H1 (cell line): ENCODE results near the gene PTGES2. TPM values are rescaled to one million over a fixed set of nuclear protein-coding genes. Genes with fewer than 3 reads are reported as not detected.
A peak's percentile ranks its signal among the peaks of the same experiment; 100 is the strongest.

Experiments used
- CTCF ChIA-PET: fragments of 300-600 bp; sonication (Branson Sonifier 250); formaldehyde crosslinking; loops from one replicate; lab custom pipeline; 2021; ENCODE audit not compliant: partially characterized antibody; lab: Charles Lee
- POLR2A ChIA-PET: fragments of 300-600 bp; sonication (Branson Sonifier 250); formaldehyde crosslinking; loops from one replicate; lab custom pipeline; 2021; ENCODE audit warnings: inconsistent platforms; ENCODE audit not compliant: partially characterized antibody; lab: Charles Lee
- DNase-seq, 2 experiments: peaks; one replicate each; pipeline versions ENCODE4 v3.0.0 to v3.0.0-alpha.2; 2010 to 2022; ENCODE audit warnings: low spot score in 2 of 2, low read depth in 1 of 2, mixed read lengths in 1 of 2
- FAIRE-seq: peaks from 2 replicates; lab custom pipeline; 2011; peaks lifted over from hg19 to GRCh38; lab: Jason Lieb, UNC
- H2AFZ ChIP-seq: 2 replicates; pipeline ENCODE4 v1.8.1; 2012; ENCODE audit warnings: low read length, inconsistent platforms
- H2AK5ac ChIP-seq: 2 replicates; pipeline ENCODE4 v1.6.1; 2013; ENCODE audit warnings: low read depth, low read length
- H2BK120ac ChIP-seq: replicated peaks from 2 replicates; pipeline ENCODE3; 2013; ENCODE audit warnings: low read depth, low read length, inconsistent platforms
- H2BK12ac ChIP-seq: 2 replicates; pipeline ENCODE4 v1.6.1; 2013; ENCODE audit warnings: low read depth, low read length
- H2BK15ac ChIP-seq: 2 replicates; pipeline ENCODE4 v1.6.1; 2013; ENCODE audit warnings: low read length
- H2BK20ac ChIP-seq: 2 replicates; pipeline ENCODE4 v1.6.1; 2013; ENCODE audit warnings: low read length
- H2BK5ac ChIP-seq: 2 replicates; pipeline ENCODE4 v1.6.1; 2013; ENCODE audit warnings: low read depth, low read length
- H3K14ac ChIP-seq: 2 replicates; pipeline ENCODE4 v1.6.1; 2013; ENCODE audit warnings: inconsistent platforms; ENCODE audit not compliant: insufficient read length
- H3K18ac ChIP-seq: 2 replicates; pipeline ENCODE4 v1.6.1; 2013; ENCODE audit warnings: low read length; ENCODE audit errors: extremely low read depth
- H3K23ac ChIP-seq: 2 replicates; pipeline ENCODE4 v1.6.1; 2013; ENCODE audit warnings: inconsistent platforms; ENCODE audit not compliant: insufficient read length
- H3K23me2 ChIP-seq: 2 replicates; pipeline ENCODE4 v1.6.1; 2013; ENCODE audit warnings: low read depth, low read length
- H3K27ac ChIP-seq: 2 replicates; pipeline ENCODE4 v1.6.1; 2011; ENCODE audit warnings: low read depth, low read length, inconsistent platforms
- H3K27me3 ChIP-seq, 4 experiments: replicated peaks in 1 of 4; 1 replicate in 1 of 4; 2 replicates in 3 of 4; pipeline versions ENCODE4 v1.6.1 to v1.8.1; 2011 to 2013; ENCODE audit warnings: low read length in 3 of 4, mild to moderate bottlenecking in 3 of 4, inconsistent platforms in 2 of 4, mixed read lengths in 2 of 4, moderate library complexity in 1 of 4; ENCODE audit not compliant: control insufficient read depth in 3 of 4, insufficient read depth in 3 of 4; ENCODE audit errors: extremely low read depth in 1 of 4
- H3K36me3 ChIP-seq, 4 experiments: 2 replicates each; pipeline versions ENCODE4 v1.6.1 to v1.8.1; 2011 to 2013; ENCODE audit warnings: mild to moderate bottlenecking in 4 of 4, low read length in 3 of 4, moderate library complexity in 2 of 4, control low read depth in 1 of 4, inconsistent platforms in 1 of 4; ENCODE audit not compliant: insufficient read depth in 4 of 4, control insufficient read depth in 2 of 4
- H3K4ac ChIP-seq: replicated peaks from 2 replicates; pipeline ENCODE3; 2013; ENCODE audit warnings: low read length, low read depth, mixed read lengths, inconsistent platforms; ENCODE audit not compliant: insufficient read length
- H3K4me1 ChIP-seq, 4 experiments: replicated peaks in 1 of 4; 1 replicate in 1 of 4; 2 replicates in 3 of 4; pipeline versions ENCODE4 v1.6.1 to v1.8.1; 2011 to 2013; ENCODE audit warnings: low read length in 3 of 4, inconsistent platforms in 2 of 4, mixed read lengths in 1 of 4; ENCODE audit not compliant: insufficient read depth in 4 of 4, control insufficient read depth in 3 of 4
- H3K4me2 ChIP-seq, 2 experiments: 2 replicates each; pipeline versions ENCODE4 v1.6.1 to v1.8.1; 2011 to 2013; ENCODE audit warnings: low read depth in 2 of 2, low read length in 2 of 2, control low read depth in 1 of 2, inconsistent platforms in 1 of 2, mild to moderate bottlenecking in 1 of 2; ENCODE audit not compliant: insufficient read depth in 1 of 2
- H3K4me3 ChIP-seq, 4 experiments: fragments of 200-600, 300-600 bp in 1 of 4; sonication (generic), shearing (Covaris generic), sonication (Bioruptor Twin) in 1 of 4; 2 replicates each; pipeline versions ENCODE4 v1.5.1 to v1.8.1; 2011 to 2016; ENCODE audit warnings: low read length in 4 of 4, low read depth in 3 of 4, control low read depth in 2 of 4, inconsistent platforms in 2 of 4, mild to moderate bottlenecking in 2 of 4, mixed read lengths in 1 of 4, moderate library complexity in 1 of 4; ENCODE audit not compliant: insufficient read depth in 2 of 4; ENCODE audit errors: extremely low read depth in 1 of 4
- H3K56ac ChIP-seq: replicated peaks from 2 replicates; pipeline ENCODE3; 2013; ENCODE audit warnings: low read depth, mild to moderate bottlenecking, mixed read lengths, low read length, inconsistent platforms; ENCODE audit not compliant: insufficient read length
- H3K79me1 ChIP-seq: 2 replicates; pipeline ENCODE4 v1.6.1; 2013; ENCODE audit warnings: low read depth, low read length, control low read depth
- H3K79me2 ChIP-seq, 2 experiments: 2 replicates each; pipeline versions ENCODE4 v1.6.1 to v1.8.1; 2012 to 2013; ENCODE audit warnings: low read length in 2 of 2, mild to moderate bottlenecking in 2 of 2, inconsistent platforms in 1 of 2; ENCODE audit not compliant: insufficient read depth in 2 of 2, control insufficient read depth in 1 of 2
- H3K9ac ChIP-seq, 4 experiments: replicated peaks in 1 of 4; 1 replicate in 1 of 4; 2 replicates in 3 of 4; pipeline versions ENCODE4 v1.6.1 to v1.8.1; 2011 to 2013; ENCODE audit warnings: low read depth in 3 of 4, low read length in 3 of 4, control low read depth in 2 of 4, mild to moderate bottlenecking in 2 of 4, moderate library complexity in 2 of 4, inconsistent platforms in 1 of 4; ENCODE audit errors: extremely low read depth in 1 of 4
- H3K9me3 ChIP-seq, 2 experiments: 2 replicates each; pipeline versions ENCODE4 v1.6.1 to v1.8.1; 2012 to 2013; ENCODE audit warnings: mild to moderate bottlenecking in 2 of 2, moderate library complexity in 2 of 2, control low read depth in 1 of 2, inconsistent platforms in 1 of 2, low read depth in 1 of 2, low read length in 1 of 2, mixed read lengths in 1 of 2; ENCODE audit not compliant: insufficient read depth in 2 of 2
- H4K20me1 ChIP-seq, 2 experiments: replicated peaks in 1 of 2; 2 replicates each; pipeline versions ENCODE3 to v1.8.1; 2011 to 2013; ENCODE audit warnings: inconsistent platforms in 2 of 2, low read length in 2 of 2, mild to moderate bottlenecking in 1 of 2; ENCODE audit not compliant: insufficient read depth in 2 of 2, control insufficient read depth in 1 of 2
- H4K5ac ChIP-seq: 2 replicates; pipeline ENCODE4 v1.6.1; 2013; ENCODE audit warnings: low read length, low read depth, mixed read lengths, inconsistent platforms; ENCODE audit not compliant: insufficient read length
- H4K8ac ChIP-seq: 2 replicates; pipeline ENCODE4 v1.8.0; 2013; ENCODE audit warnings: mild to moderate bottlenecking, moderate library complexity, low read length, inconsistent platforms; ENCODE audit not compliant: insufficient read depth; ENCODE audit errors: extremely low read depth
- H4K91ac ChIP-seq: replicated peaks from 2 replicates; pipeline ENCODE3; 2013; ENCODE audit warnings: low read length, mixed read lengths, inconsistent platforms; ENCODE audit not compliant: insufficient read length
- EGR1 ChIP-seq: IDR thresholded peaks from 2 replicates; pipeline ENCODE4 v1.6.1; 2011; ENCODE audit warnings: low read depth, low read length, borderline replicate concordance
- JUN ChIP-seq: IDR thresholded peaks from 2 replicates; pipeline ENCODE4 v1.6.1; 2011; ENCODE audit warnings: low read depth, mild to moderate bottlenecking, improper control_type of control experiment, low read length
- KDM4A ChIP-seq: IDR thresholded peaks from one replicate; pipeline ENCODE4 v1.7.1; 2012; ENCODE audit warnings: low read depth, mild to moderate bottlenecking, moderate library complexity, low read length, inconsistent platforms; ENCODE audit not compliant: severe bottlenecking
- POLR2AphosphoS5 ChIP-seq: IDR thresholded peaks from 2 replicates; pipeline ENCODE4 v1.6.1; 2011; ENCODE audit warnings: low read depth, low read length
- TBP ChIP-seq: IDR thresholded peaks from 2 replicates; pipeline ENCODE4 v1.6.1; 2011; ENCODE audit warnings: low read depth, low read length, improper control_type of control experiment
- WGBS, 2 experiments: shearing (Covaris generic) in 1 of 2; methylation state at CpG; one replicate each; pipeline versions ENCODE4 v1.1.6 to v1.1.7; 2013 to 2015; ENCODE audit warnings: low lambda C conversion rate in 2 of 2, mixed read lengths in 2 of 2, inconsistent platforms in 1 of 2, low coverage in 1 of 2, missing lambda C conversion rate in 1 of 2; ENCODE audit not compliant: insufficient replicate concordance in 2 of 2, insufficient coverage in 1 of 2, insufficient read length in 1 of 2; ENCODE audit errors: extremely low coverage in 1 of 2, missing lambda C conversion rate in 1 of 2; 5-methylcytosine and 5-hydroxymethylcytosine counted together
- polyA plus RNA-seq, 7 experiments: library from polyadenylated mRNA; depleted of rRNA in 3 of 7; stranded (reverse) in 5 of 7; unstranded in 2 of 7; fragments of >200 nt in 5 of 7; fragments of 200-250 nt in 2 of 7; gene quantifications; 1 replicate in 5 of 7; 2 replicates in 1 of 7; 4 replicates in 1 of 7; pipeline versions ENCODE4 v1.2.1 to v1.2.3, GENCODE V29; 2011 to 2013; ENCODE audit warnings: missing spikeins in 2 of 7, mixed read lengths in 2 of 7
- total RNA-seq: library from RNA; stranded (reverse); fragmentation: NEBNext Ultra II Directional; extraction: Animal tissue kit (Norgen Biotek cat#: 25700); gene quantifications from 2 replicates; pipeline ENCODE4 v1.2.1, GENCODE V29; 2021

Gene PTGES2
- total and polyA plus RNA-seq, 2 of the 8 experiments (the other 6 are each of a cell fraction or from before 2014, with no cell fraction given), result 80.7 to 81.2 TPM

GRCh38 chr9:128118971-128119665, 8.4 kb downstream of the PTGES2 start:
- Histone ChIP-seq H3K9ac (no peak overlapping the region), H2BK15ac (no peak overlapping the region), H2BK120ac (no peak overlapping the region), H3K23ac (no peak overlapping the region), H3K56ac (no peak overlapping the region), H2BK5ac (no peak overlapping the region), H4K20me1 (peaks cover 3 to 18% of the 10 kb centered on the region in 2 experiments), H3K4me2 (no peak overlapping the region), H2AK5ac (no peak overlapping the region), H3K9me3 (no peaks in the 10 kb centered on the region), H2BK20ac (no peak overlapping the region), H3K18ac (no peak overlapping the region), H4K91ac (no peak overlapping the region), H3K79me2 (no peaks in the 10 kb centered on the region), H4K8ac (no peak overlapping the region), H3K23me2 (no peaks in the 10 kb centered on the region), H2AFZ (no peak overlapping the region), H3K4me3 (no peak overlapping the region), H3K27ac (no peak overlapping the region), H3K79me1 (no peaks in the 10 kb centered on the region), H3K4ac (no peak overlapping the region), H4K5ac (no peak overlapping the region), H3K14ac (no peak overlapping the region), H2BK12ac (no peak overlapping the region), H3K27me3 (no peaks in the 10 kb centered on the region), H3K4me1 (peaks cover 0 to 4% (median under 1%) of the 10 kb centered on the region in 4 experiments; a peak in 3 of 7 replicates), H3K36me3 (peaks cover 2 to 26% (median 8%) of the 10 kb centered on the region in 4 experiments; a peak in 5 of 8 replicates)
- CTCF ChIA-PET, result interaction anchor here (0.6 to 2.4 kb wide), 5 partner anchors 10 to 231 kb away, joined by 3 to 11 read pairs (median 3); no protein-coding TSS in a partner anchor
- DNase-seq (no peak), FAIRE-seq (no peak)
- POLR2A ChIA-PET, result interaction anchor here (0.6 to 1.7 kb wide), 4 partner anchors 9 to 52 kb away, joined by 4 to 6 read pairs (median 4); no protein-coding TSS in a partner anchor
- TF ChIP-seq JUN (no peak), KDM4A (no peak), TBP (no peak), EGR1 (no peak), POLR2AphosphoS5 (0 out of 2 replicates have a peak, but pooled peaks have one; percentile 16)
- WGBS, 2 experiments, result 93% methylated on average over 13 of the region's 15 CpGs; no CpG with 5 or more reads in 1 of the 2 experiments
